Measurements from ENCODE around the gene TAF11L8.
"Not testable (repeated sequence)": the region's sequence is repeated elsewhere in the genome, so short reads cannot be mapped to it uniquely, and the experiment has no call there.

- not testable (repeated sequence) for TF ChIP-seq CTCF, POLR2A (IDR thresholded peaks at IDR 0.05)
These were observed 16.7 kb upstream of the TAF11L8 start for GRCh38 chr5:17607461-17607860.
